Measurements from ENCODE around the gene DRC1. TPM values are rescaled to one million over a fixed set of nuclear protein-coding genes. Genes with fewer than 3 reads are reported as not detected.

DRC1 gene
- polyA plus RNA-seq, 1 of the 3 experiments (the other 2 are of a cell fraction): 0.18 TPM

DNA sequence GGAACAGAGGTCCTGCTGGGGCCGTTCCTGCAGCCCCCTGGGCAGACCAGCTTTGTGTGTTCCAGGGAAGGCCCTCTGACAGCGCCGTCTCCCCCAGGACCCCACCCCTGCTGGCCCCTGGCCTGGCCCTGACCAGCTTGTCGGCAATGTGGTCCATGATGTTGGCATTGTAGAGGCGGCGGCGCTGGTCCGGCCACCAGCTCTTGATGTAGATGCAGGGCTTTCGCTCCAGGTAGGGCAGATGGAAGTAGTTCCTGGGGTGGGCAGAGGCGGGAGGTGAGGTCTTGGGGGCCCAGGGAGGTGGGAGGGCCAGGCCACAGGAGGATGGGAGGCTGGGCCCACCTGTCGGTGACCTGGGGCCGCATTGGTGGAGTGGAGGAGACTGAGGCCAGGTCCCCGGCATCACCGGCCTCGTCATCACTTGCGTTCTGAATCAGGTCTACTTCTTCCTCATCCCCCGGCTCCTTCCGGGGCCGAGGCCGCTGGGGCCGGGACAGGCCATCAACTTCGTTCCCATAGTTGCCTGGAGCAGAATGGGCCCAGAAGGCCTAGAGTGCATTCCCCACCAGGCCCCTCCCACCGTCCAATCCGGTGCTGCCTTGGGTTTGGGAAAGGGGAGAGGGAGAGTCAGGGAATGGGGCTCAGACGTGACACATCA lies 77.5 kb downstream of the DRC1 start:
- no peak for DNase-seq
- CTCF ChIA-PET: interaction anchor here (1.1 to 2.5 kb wide), 2 partner anchors 99 to 149 kb away, joined by 4 to 8 read pairs; no protein-coding TSS in a partner anchor
- Histone ChIP-seq H3K9me2 (no peaks in the 10 kb centered on the region), H3K9ac (no peak overlapping the region), H3K27ac (ENCODE audit: low read depth in 2 of 2, low read length in 1 of 2) (no peak overlapping the region), H3K4me1 (ENCODE audit: control insufficient read depth in 1 of 2, insufficient read depth in 2 of 2, low read depth in 1 of 2, low read length in 1 of 2) (peaks cover 0 to 9% of the 10 kb centered on the region in 2 experiments; a peak in 1 of 4 replicates), H4K20me1 (ENCODE audit: insufficient read depth) (no peaks in the 10 kb centered on the region), H3K4me3 (ENCODE audit: low read depth in 2 of 2, low read length in 1 of 2) (no peak overlapping the region), H3K9me3 (no peaks in the 10 kb centered on the region), H3K79me2 (ENCODE audit: insufficient read depth) (no peaks in the 10 kb centered on the region), H2AFZ (ENCODE audit: low read depth) (no peak overlapping the region), H3K27me3 (ENCODE audit: insufficient read depth) (peaks cover 3% of the 10 kb centered on the region; the same call in 1 of the 2 replicates), H3F3A (replicated peaks; ENCODE audit: insufficient read depth) (no peaks in the 10 kb centered on the region), H3K36me3 (replicated peaks in 1 of 2; ENCODE audit: control insufficient read depth in 1 of 2, insufficient read depth in 2 of 2, low read length in 1 of 2) (no peaks in the 10 kb centered on the region), H3K4me2 (no peak overlapping the region)
- TF ChIP-seq, protein P1, sequence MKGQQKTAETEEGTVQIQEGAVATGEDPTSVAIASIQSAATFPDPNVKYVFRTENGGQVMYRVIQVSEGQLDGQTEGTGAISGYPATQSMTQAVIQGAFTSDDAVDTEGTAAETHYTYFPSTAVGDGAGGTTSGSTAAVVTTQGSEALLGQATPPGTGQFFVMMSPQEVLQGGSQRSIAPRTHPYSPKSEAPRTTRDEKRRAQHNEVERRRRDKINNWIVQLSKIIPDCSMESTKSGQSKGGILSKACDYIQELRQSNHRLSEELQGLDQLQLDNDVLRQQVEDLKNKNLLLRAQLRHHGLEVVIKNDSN (IDR thresholded peaks at IDR 0.05; ENCODE audit: borderline replicate concordance, low read depth): no peak
- TF ChIP-seq MEF2A (IDR thresholded peaks at IDR 0.05; ENCODE audit: borderline replicate concordance, low read depth) (no peak), TAF1 (IDR thresholded peaks at IDR 0.05; ENCODE audit: borderline replicate concordance, low read depth, low read length) (no peak), SMC3 (IDR thresholded peaks at IDR 0.05; ENCODE audit: low read depth, low read length) (no peak), ELF1 (IDR thresholded peaks at IDR 0.05) (no peak), JUND (IDR thresholded peaks at IDR 0.05) (no peak), POLR2AphosphoS5 (IDR thresholded peaks at IDR 0.05; ENCODE audit: low read depth, low read length) (no peak), RAD21 (IDR thresholded peaks at IDR 0.05; ENCODE audit: low read length) (no peak), SIN3A (IDR thresholded peaks at IDR 0.05; ENCODE audit: borderline replicate concordance, low read depth, low read length) (no peak), YY1 (IDR thresholded peaks at IDR 0.05; ENCODE audit: low read depth) (no peak), RCOR1 (IDR thresholded peaks at IDR 0.05; ENCODE audit: low read length) (no peak), TEAD4 (IDR thresholded peaks at IDR 0.05; ENCODE audit: borderline replicate concordance, insufficient read depth) (no peak), FOSL2 (IDR thresholded peaks at IDR 0.05; ENCODE audit: borderline replicate concordance, low read depth) (no peak)
- TF ChIP-seq, protein P2, sequence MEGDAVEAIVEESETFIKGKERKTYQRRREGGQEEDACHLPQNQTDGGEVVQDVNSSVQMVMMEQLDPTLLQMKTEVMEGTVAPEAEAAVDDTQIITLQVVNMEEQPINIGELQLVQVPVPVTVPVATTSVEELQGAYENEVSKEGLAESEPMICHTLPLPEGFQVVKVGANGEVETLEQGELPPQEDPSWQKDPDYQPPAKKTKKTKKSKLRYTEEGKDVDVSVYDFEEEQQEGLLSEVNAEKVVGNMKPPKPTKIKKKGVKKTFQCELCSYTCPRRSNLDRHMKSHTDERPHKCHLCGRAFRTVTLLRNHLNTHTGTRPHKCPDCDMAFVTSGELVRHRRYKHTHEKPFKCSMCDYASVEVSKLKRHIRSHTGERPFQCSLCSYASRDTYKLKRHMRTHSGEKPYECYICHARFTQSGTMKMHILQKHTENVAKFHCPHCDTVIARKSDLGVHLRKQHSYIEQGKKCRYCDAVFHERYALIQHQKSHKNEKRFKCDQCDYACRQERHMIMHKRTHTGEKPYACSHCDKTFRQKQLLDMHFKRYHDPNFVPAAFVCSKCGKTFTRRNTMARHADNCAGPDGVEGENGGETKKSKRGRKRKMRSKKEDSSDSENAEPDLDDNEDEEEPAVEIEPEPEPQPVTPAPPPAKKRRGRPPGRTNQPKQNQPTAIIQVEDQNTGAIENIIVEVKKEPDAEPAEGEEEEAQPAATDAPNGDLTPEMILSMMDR (IDR thresholded peaks at IDR 0.05): no peak
- TF ChIP-seq, protein P3, sequence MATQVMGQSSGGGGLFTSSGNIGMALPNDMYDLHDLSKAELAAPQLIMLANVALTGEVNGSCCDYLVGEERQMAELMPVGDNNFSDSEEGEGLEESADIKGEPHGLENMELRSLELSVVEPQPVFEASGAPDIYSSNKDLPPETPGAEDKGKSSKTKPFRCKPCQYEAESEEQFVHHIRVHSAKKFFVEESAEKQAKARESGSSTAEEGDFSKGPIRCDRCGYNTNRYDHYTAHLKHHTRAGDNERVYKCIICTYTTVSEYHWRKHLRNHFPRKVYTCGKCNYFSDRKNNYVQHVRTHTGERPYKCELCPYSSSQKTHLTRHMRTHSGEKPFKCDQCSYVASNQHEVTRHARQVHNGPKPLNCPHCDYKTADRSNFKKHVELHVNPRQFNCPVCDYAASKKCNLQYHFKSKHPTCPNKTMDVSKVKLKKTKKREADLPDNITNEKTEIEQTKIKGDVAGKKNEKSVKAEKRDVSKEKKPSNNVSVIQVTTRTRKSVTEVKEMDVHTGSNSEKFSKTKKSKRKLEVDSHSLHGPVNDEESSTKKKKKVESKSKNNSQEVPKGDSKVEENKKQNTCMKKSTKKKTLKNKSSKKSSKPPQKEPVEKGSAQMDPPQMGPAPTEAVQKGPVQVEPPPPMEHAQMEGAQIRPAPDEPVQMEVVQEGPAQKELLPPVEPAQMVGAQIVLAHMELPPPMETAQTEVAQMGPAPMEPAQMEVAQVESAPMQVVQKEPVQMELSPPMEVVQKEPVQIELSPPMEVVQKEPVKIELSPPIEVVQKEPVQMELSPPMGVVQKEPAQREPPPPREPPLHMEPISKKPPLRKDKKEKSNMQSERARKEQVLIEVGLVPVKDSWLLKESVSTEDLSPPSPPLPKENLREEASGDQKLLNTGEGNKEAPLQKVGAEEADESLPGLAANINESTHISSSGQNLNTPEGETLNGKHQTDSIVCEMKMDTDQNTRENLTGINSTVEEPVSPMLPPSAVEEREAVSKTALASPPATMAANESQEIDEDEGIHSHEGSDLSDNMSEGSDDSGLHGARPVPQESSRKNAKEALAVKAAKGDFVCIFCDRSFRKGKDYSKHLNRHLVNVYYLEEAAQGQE (IDR thresholded peaks at IDR 0.05; ENCODE audit: low read depth, low read length): no peak
- TF ChIP-seq, protein P4, sequence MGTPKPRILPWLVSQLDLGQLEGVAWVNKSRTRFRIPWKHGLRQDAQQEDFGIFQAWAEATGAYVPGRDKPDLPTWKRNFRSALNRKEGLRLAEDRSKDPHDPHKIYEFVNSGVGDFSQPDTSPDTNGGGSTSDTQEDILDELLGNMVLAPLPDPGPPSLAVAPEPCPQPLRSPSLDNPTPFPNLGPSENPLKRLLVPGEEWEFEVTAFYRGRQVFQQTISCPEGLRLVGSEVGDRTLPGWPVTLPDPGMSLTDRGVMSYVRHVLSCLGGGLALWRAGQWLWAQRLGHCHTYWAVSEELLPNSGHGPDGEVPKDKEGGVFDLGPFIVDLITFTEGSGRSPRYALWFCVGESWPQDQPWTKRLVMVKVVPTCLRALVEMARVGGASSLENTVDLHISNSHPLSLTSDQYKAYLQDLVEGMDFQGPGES (IDR thresholded peaks at IDR 0.05; ENCODE audit: low read depth, low read length): no peak
- POLR2A ChIA-PET: no interaction called here
- 83% methylated on average over 20 of the region's 25 CpGs for WGBS (ENCODE audit: low lambda C conversion rate)

Data from SK-N-SH (cell line).